Body of pancreas (tissue), 4 donors: ENCODE measurements around the gene DAP.

ENCODE experiments used
- POLR2A ChIP-seq, 3 donors: fragments of 450-650 bp; IDR thresholded peaks; one replicate each; pipeline ENCODE4 v1.6.1; 2016; ENCODE audit warnings: antibody characterized with exemption in 3 of 3, mild to moderate bottlenecking in 2 of 3
- TF ChIP-seq, protein P1 (sequence below), 7 experiments: fragments of 450-650 bp in 4 of 7; fragments of 200-600 bp in 3 of 7; sonication (generic) in 3 of 7; IDR thresholded peaks; one replicate each; pipeline ENCODE4 v1.5.1; 2016 to 2019; ENCODE audit warnings: antibody characterized with exemption in 7 of 7

DNA sequence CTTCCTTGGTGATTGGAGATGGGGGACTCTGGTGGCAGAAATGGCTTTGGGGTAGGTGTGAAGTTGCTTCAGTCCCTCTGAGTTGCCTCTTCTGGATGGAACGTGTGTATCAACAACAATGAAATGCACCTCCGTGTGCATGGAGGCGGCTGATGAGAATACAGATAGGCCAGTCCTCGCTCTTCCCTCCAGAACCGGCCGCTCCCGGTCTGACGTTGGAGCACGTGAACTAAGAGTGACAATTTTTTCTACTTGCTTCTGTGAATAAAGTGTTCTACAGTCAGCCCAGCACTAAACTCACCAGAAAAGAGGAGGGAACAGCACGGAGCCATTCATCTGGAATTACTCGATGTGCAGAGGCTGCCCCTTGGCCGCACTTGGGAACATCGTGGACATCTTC is 106.5 kb downstream of the DAP start:
- TF ChIP-seq, protein P1, sequence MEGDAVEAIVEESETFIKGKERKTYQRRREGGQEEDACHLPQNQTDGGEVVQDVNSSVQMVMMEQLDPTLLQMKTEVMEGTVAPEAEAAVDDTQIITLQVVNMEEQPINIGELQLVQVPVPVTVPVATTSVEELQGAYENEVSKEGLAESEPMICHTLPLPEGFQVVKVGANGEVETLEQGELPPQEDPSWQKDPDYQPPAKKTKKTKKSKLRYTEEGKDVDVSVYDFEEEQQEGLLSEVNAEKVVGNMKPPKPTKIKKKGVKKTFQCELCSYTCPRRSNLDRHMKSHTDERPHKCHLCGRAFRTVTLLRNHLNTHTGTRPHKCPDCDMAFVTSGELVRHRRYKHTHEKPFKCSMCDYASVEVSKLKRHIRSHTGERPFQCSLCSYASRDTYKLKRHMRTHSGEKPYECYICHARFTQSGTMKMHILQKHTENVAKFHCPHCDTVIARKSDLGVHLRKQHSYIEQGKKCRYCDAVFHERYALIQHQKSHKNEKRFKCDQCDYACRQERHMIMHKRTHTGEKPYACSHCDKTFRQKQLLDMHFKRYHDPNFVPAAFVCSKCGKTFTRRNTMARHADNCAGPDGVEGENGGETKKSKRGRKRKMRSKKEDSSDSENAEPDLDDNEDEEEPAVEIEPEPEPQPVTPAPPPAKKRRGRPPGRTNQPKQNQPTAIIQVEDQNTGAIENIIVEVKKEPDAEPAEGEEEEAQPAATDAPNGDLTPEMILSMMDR (IDR thresholded peaks at IDR 0.05) = no peak
- no peak for TF ChIP-seq POLR2A (IDR thresholded peaks at IDR 0.05)
